Neutrophil (primary cell): ENCODE data around the gene PMPCA.

Experiments used
- H3K27ac ChIP-seq: fragments of 200-600 bp; sonication (generic); 2 replicates; pipeline ENCODE4 v1.5.1; 2016; ENCODE audit warnings: mild to moderate bottlenecking, moderate library complexity
- H3K27me3 ChIP-seq: fragments of 200-600 bp; sonication (generic); 2 replicates; pipeline ENCODE4 v1.6.0; 2016; ENCODE audit warnings: mild to moderate bottlenecking
- H3K36me3 ChIP-seq: fragments of 200-600 bp; sonication (generic); 2 replicates; pipeline ENCODE4 v1.5.1; 2017
- H3K4me1 ChIP-seq, 2 experiments: fragments of 200-600 bp in 1 of 2; sonication (generic) in 1 of 2; 1 replicate in 1 of 2; 2 replicates in 1 of 2; pipeline versions ENCODE4 v1.5.1 to v1.6.1; 2013 to 2016; ENCODE audit warnings: low read depth in 1 of 2, low read length in 1 of 2, mild to moderate bottlenecking in 1 of 2, moderate library complexity in 1 of 2; ENCODE audit not compliant: control insufficient read depth in 1 of 2, insufficient read depth in 1 of 2
- H3K4me3 ChIP-seq, 2 experiments: fragments of 200-600 bp in 1 of 2; sonication (generic) in 1 of 2; 1 replicate in 1 of 2; 2 replicates in 1 of 2; pipeline ENCODE4 v1.5.1; 2013 to 2016; ENCODE audit warnings: low read depth in 1 of 2, low read length in 1 of 2, mild to moderate bottlenecking in 1 of 2, moderate library complexity in 1 of 2
- H3K9me3 ChIP-seq: fragments of 200-600 bp; sonication (generic); 2 replicates; pipeline ENCODE4 v1.5.1; 2016
- TF ChIP-seq, protein P1 (sequence below): fragments of 200-600 bp; sonication (generic); IDR thresholded peaks from 2 replicates; pipeline ENCODE4 v1.5.1; 2016; ENCODE audit warnings: antibody characterized with exemption

Gene PMPCA

DNA sequence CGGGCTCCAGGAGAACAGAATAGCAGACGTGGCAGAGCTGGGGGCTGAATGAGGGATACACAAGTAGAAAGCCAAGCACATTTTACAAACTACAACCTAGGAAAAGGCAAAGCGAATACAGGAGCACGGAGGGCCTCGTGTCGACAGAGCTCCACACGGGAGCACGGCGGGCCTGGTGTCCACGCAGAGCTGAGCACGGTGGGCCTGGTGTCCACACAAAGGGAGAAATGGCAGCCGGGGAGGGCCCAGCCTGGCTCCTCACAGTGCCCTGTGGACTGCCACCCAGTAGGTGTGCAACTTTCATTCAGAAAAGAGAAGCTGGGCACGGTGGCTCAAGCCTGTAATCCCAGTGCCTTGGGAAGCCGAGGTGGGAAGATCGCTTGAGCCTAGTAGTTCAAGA is 32.6 kb downstream of the PMPCA start:
- Histone ChIP-seq H3K4me1 (peaks cover 15 to 16% of the 10 kb centered on the region in 2 experiments), H3K4me3 (no peak overlapping the region), H3K9me3 (no peaks in the 10 kb centered on the region), H3K27me3 (peaks cover 15% of the 10 kb centered on the region), H3K27ac (no peak overlapping the region), H3K36me3 (peaks cover 83% of the 10 kb centered on the region)
- TF ChIP-seq, protein P1, sequence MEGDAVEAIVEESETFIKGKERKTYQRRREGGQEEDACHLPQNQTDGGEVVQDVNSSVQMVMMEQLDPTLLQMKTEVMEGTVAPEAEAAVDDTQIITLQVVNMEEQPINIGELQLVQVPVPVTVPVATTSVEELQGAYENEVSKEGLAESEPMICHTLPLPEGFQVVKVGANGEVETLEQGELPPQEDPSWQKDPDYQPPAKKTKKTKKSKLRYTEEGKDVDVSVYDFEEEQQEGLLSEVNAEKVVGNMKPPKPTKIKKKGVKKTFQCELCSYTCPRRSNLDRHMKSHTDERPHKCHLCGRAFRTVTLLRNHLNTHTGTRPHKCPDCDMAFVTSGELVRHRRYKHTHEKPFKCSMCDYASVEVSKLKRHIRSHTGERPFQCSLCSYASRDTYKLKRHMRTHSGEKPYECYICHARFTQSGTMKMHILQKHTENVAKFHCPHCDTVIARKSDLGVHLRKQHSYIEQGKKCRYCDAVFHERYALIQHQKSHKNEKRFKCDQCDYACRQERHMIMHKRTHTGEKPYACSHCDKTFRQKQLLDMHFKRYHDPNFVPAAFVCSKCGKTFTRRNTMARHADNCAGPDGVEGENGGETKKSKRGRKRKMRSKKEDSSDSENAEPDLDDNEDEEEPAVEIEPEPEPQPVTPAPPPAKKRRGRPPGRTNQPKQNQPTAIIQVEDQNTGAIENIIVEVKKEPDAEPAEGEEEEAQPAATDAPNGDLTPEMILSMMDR = no peak

DNA sequence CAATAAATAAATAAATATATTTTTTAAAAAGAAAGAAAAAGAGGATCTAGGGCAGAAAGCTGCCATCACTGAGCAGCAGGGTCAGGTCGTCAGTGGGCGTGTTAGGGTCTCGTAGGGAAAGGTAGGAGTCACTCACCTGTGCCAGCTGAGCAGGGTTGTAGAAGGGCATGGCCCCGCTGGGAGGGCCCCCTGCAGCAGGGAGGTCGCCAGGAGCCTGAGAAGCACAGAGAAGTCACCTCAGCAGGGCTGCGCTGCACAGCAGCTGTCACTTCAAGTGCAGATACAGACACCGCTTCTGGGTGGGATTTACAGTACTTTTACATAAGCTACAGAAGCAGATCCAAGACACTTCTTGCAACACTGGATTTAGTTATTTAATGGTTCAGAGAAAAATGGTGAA is 33.2 kb downstream of the PMPCA start:
- peaks cover 10% of the 10 kb centered on the region in 2 experiments for H3K4me1 ChIP-seq
- TF ChIP-seq, protein P1 = no peak
- no peak overlapping the region for H3K4me3 ChIP-seq
- peaks cover 89% of the 10 kb centered on the region for H3K36me3 ChIP-seq
- no peaks in the 10 kb centered on the region for H3K9me3 ChIP-seq
- H3K27ac ChIP-seq = no peak overlapping the region
- peaks cover 9% of the 10 kb centered on the region for H3K27me3 ChIP-seq

DNA sequence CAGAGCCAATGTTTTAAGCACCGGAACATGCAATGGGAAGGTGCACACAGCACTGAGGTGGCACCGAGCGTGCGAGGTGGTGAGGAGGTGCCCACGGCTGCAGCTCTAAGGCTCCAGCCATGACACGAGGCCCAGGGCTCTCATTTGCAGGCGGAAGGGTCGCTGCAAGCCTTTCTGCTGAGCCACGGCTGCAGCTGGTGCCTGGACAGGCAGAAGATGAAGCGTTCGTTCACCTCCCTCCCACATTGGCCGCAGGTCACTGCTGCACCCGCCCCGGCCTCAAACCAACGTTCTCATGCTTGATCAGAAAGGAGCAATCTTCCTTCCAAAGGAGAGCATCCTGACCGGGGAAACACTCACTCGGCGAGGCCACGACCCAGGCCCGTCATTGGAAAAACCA is 33.6 kb downstream of the PMPCA start:
- Histone ChIP-seq H3K27ac (no peak overlapping the region), H3K36me3 (peaks cover 93% of the 10 kb centered on the region), H3K4me3 (no peak overlapping the region), H3K9me3 (no peaks in the 10 kb centered on the region), H3K27me3 (peaks cover 4% of the 10 kb centered on the region), H3K4me1 (peaks cover 5 to 6% of the 10 kb centered on the region in 2 experiments)
- TF ChIP-seq, protein P1 = no peak

DNA sequence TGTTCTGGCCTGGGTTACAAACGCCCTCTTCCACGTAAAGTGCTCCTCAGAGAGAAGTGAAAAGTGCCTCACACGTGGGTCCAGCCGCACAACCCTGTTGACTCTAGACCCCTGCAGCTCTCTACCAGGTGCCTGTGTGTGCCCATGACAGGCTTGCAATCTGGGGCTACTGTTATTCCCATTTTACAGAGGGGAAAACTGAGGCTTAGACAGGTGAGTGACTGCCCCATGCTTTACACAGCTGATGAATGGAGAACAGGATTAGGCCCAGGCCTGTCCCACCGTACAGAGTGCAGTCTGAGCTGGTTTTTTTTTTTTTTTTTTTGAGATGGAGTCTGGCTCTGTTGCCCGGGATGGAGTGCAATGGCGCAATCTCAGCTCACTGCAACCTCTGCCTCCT is 35.3 kb downstream of the PMPCA start:
- TF ChIP-seq, protein P1 = no peak
- H3K4me1 ChIP-seq = no peaks in the 10 kb centered on the region
- H3K36me3 ChIP-seq = peaks cover 100% of the 10 kb centered on the region
- no peak overlapping the region for H3K4me3 ChIP-seq
- no peak overlapping the region for H3K27ac ChIP-seq
- H3K27me3 ChIP-seq = no peaks in the 10 kb centered on the region
- no peaks in the 10 kb centered on the region for H3K9me3 ChIP-seq

DNA sequence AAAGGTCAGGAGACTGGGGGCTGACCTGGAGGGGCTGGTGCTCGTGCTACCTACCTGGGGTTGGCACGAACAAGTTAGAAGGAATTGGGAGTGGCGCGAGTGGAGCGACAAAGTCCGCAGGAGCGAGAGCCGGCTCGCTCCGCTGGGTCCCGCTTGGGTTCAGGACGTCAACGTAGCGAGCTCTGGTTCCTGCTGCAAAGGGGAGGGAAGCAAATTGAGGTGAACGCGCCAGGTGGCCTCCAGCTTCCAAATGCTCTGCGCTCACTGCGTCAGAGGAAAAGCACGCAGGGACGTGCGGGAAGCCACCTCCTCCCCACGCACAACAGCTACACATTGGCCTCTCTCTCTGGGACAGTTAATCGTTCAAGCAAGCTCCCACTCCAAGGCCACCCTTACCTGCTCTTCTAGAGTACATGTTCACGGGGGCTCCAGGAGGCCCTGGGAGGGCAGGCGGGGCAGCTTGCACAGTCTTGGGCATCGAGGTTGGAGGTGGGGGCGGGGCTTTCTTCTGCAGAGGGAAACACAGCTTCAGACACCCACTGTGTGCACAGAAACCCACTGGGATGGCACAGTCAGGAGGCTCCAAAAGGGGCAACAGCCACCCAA is 36.8 kb downstream of the PMPCA start:
- H3K36me3 ChIP-seq = peaks cover 99% of the 10 kb centered on the region

More for the DNA sequence above, 36.8 kb downstream of the PMPCA start:
- no peak overlapping the region for H3K27ac ChIP-seq
- H3K4me3 ChIP-seq = no peak overlapping the region
- TF ChIP-seq, protein P1 = no peak
- no peaks in the 10 kb centered on the region for H3K4me1 ChIP-seq
- H3K9me3 ChIP-seq = no peaks in the 10 kb centered on the region
- H3K27me3 ChIP-seq = no peaks in the 10 kb centered on the region
